Right ventricle myocardium superior (tissue), 1 donor: ENCODE results near the gene PREX1. TPM values are rescaled to one million over a fixed set of nuclear protein-coding genes. Genes with fewer than 3 reads are reported as not detected.

Source experiments
- ATAC-seq: fragments of 200-7000 bp; cut with Tn5 transposase; one replicate; pipeline ENCODE4 v1.9.1; 2020; ENCODE audit warnings: mild to moderate bottlenecking; ENCODE audit not compliant: poor library complexity
- DNase-seq: peaks from one replicate; pipeline ENCODE4 v3.0.0-alpha.2; 2020
- intact Hi-C: fragments of 100-400 bp; cut with DNase I; formaldehyde crosslinking; loops from one replicate; pipeline ENCODE4 v1.11.2; 2022
- total RNA-seq: library from RNA; stranded (reverse); fragmentation: NEBNext Ultra II Directional; extraction: Animal tissue kit (Norgen Biotek cat#: 25700); gene quantifications from one replicate; pipeline ENCODE4 v1.2.1, GENCODE V29; 2021
- donor health status: DM: no; HTN: yes; CAD: no; lungs with severe emphysema.

The PREX1 gene
- total RNA-seq, 1 donor from 2014 or later = 10.3 TPM

DNA sequence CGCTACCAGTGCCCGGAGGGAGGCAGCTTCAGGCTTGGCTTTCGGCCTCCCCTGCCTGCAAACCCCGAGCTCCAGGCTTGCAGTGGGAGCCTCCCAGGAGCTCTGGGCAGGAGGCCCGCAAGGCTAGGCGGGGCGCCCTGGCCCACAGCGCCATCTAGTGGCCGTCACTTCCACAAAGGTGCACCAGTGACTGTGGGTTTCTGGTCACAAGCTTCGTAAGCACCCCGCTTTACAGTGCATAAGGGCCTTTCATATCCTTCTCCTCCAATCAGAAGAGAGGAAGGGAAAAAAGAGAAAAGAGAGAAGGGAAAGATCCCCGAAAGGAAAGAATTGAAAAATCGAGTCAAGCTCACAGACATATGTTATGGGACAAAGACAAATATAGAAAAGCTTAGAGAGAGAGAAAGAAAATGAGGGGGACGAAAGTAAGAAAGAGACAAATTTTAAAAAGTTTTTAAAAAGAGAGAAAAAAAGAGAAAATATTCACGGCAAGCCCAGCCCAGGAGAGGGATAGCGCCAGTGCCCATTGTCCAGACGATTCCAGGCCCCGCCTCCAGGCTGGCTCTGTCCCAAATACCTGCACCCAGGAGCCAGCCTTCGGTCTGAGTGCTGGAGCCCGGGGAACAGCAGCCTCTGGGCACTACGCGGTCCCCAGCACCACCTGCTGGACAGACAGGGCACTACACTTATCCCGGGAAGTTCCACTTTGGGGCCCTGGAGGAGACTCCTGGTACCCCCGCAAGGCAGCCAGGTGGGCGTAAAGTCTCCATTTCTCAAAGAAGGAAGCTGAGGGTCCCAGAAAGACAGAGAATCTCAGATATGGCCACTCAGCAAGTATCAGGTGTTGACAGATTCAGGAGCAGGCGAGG is 207.1 kb downstream of the PREX1 start:
- peak; percentile 91 for DNase-seq
- ATAC-seq = peak; percentile 95
- intact Hi-C loops = loop anchor here (2.0 to 5.0 kb wide), 3 partner anchors 834 to 958 kb away; no protein-coding TSS in a partner anchor

DNA sequence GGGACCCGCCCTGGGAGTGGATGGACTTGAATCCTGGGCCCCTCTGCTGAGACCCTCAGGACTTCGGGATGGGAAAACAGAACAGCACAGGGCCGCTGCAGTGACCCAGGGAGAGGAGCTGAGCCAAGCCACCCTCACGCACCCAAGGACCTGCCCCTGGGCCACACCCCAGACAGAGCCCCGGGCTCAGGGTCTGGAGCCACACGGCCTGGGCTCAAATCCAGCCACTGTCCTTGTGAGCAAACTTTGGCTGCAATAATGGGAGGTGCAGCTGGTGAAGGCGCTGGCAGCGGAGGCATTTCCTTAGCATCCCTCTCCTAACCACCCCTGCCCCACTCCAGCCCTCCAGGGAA is 207.7 kb downstream of the PREX1 start:
- ATAC-seq (peak; percentile 32), DNase-seq (no peak)
- intact Hi-C loops = loop anchor here (2.0 to 5.0 kb wide), 3 partner anchors 833 to 958 kb away; no protein-coding TSS in a partner anchor

DNA sequence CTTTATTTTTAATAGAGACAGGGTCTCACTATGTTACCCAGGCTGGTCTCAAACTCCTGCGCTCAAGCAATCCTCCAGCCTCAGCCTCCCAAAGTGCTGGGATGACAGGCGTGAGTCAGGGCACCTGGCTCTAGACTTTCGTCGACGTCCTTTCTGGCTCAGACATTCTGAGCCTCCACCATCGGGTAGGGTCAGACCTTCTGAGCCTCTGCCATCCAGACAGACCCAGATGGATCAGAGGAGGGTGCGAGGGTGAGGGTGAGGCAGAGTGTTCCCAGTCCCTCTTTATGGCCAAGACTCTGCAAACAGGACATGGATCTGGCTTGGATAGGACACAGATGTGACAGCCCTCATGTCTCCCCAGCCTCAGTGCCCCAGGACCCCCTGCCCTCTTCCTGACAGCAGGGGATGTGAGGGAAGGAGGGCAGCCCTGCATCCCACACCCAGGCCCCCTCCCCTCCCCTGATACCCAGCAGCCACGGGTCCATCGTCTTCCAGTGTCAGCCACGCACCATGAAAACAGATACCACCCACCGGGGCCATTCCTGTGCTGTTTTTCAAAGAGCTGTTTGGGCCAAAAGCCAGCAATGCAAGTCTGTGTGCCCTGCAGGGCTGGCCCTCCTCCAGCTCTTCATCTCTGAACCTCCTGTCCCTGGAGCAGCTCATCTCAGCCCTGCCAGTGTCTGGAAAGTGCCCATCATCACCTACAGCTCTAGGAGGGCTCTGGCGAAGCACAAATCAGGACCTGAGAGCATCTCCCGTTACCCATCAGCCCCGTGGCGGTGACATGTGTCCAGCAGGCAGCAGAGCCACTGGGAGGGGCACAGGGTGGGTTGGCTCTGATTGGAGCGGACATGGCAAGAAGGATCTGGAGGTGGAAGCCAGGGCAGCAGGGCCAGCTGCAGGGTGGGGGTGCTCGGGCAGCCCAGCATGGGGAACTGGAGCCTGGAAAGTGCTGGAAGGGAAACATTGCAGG is 208.4 kb downstream of the PREX1 start:
- DNase-seq (peak; percentile 72), ATAC-seq (peak; percentile 56)
- intact Hi-C loops = loop anchor here (2.0 to 5.0 kb wide), 3 partner anchors 833 to 957 kb away; no protein-coding TSS in a partner anchor

DNA sequence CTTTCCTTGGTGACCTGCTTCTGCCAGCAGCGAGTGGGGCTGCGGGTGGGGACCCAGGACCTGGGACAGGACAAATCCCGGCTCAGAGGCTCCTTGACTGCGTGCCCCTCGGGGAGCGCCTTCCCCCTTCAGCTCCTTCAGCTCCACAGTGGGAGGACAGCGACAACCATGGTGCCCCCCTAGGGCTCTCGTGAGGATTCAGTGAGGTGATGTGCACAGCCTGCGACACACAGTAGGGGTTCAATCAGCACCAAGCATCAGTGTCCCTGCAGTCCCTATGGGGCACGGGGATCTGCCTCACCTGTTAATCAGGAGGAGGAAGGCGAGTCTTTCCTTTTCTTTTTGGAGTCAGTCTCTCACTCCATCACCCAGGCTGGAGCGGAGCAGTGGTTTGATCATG is 209.2 kb downstream of the PREX1 start:
- intact Hi-C loops = no loop called here
- ATAC-seq = no peak
- no peak for DNase-seq

DNA sequence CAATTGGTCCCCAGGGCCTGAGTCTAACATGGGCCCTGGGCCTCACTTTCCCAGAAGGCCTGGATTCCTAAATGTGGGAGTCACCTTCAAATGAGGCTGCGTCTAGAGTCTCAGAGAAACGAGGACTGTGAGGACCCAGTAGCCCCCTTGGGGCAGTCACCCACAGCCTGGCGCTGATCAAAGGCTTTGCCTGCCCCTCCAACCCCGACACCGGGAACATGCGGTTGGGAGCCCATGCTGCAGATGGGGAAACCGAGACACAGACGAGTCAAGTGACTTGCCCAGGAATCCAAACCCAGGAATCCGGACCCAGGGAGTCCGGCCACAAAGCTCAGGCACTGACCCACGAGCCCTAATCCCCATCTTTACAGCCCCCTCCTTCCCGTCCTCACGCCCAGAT is 209.7 kb downstream of the PREX1 start:
- intact Hi-C loops = no loop called here
- DNase-seq (no peak), ATAC-seq (no peak)

DNA sequence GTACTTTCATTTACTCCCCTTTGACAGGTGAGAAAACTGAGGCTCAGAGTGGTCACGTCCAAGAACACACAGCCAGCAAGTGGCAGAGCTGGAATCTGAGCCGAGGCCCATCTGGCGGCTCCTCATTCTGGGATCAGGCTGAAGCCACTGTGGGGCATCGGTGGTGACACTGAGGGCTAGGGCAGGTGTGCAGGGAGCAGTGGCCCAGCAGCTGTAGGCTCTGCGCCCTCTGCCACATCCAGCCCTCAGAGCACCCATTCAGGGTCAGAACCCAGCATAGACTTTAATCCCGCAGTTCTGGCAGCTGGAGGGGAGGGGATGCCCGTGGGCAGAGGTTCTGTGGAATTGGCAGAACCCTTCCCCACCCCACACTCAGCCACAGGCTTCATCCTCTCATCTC is 210.3 kb downstream of the PREX1 start:
- intact Hi-C loops = no loop called here
- DNase-seq = peak; percentile 28
- no peak for ATAC-seq

DNA sequence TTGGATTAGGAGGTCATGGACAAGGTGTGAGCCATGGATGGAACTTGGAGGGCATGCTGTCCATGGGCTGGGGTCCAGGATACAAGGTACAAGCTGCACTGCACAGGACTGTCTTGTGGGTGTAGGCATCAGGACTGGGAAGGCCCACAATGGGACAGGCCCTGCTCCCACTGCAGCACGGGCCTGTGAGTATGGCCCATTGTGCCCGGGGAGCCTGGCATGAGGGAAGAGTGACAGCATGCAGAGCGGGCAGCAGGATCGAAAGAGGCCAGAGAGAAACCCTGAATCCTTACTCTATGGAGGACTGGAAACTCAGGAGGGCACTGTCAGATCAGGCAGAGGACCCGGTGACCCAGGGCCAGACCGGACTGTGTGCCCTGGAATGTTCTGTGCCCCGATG is 211.3 kb downstream of the PREX1 start:
- intact Hi-C loops = no loop called here
- no peak for DNase-seq
- no peak for ATAC-seq

DNA sequence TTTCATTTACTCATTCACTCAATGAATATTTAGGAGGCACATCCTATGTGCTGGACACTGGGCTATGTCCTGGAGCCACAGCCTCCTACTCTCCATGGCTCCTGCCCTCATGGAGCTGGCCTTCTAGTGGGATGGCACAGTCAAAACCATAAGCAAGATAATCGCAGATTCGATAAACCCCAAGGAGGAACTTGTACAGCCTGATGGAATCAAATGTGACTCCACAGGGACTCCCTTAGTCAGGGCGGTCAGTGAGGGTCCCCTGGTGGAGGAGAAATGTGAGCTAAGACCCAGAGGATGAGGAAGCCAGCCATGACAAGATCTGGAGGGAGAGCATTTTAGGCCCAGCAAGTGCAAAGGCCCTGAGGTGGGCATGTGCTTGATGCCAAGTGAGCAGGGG is 211.9 kb downstream of the PREX1 start:
- no peak for ATAC-seq
- DNase-seq = no peak
- intact Hi-C loops = no loop called here

DNA sequence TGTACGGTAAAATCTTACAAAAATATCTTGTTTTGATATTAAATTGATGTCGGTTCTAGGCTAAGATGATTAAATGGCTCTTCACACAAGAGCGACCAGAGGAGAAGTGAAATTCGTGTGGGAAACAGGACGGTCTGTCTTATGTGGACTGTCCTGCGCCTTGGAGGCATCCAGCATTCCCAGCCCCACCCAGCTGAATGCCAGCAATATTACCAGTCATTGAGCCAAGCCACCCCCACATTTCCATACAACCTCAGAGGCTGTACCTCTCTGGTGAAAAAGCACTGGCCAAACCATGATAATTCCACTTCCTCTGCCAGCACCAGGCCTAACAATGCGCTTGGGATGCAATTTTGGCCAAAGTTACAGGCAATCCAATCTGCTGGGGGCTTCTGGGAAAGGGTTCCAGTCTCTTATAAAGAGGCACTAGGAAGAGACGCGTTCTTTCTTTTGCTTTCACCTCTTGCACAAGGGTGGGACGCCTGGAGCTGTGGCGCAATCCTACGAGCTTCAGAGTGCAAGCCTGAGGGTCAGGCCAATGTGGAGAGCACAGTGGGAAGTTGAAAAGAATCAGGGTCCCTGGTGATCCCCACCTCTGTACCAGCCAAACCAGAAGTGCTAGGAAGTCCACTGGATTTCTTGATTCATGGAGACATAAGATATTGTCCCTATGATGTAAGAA is 213.1 kb downstream of the PREX1 start:
- intact Hi-C loops = no loop called here
- ATAC-seq (no peak), DNase-seq (peak; percentile 24)

DNA sequence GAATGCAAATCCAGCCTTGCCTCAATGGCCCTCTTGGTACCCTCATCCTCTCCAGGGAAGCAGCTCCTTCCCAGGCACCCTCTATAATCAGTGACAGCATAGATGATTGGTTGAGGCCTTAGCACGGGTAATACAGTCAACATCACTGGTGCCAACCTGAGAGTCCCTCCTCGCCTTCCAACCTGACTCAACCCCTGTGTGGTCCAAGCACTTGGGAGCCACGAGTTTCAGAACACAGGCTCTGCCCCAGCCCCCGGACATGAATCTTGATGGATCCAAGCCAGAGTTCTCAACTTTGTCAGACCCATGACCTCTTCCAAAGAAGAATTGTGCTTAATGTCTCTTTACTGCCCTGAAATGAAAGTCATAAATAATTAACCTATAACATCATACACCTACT is 213.9 kb downstream of the PREX1 start:
- intact Hi-C loops = no loop called here
- DNase-seq = no peak
- ATAC-seq = no peak

DNA sequence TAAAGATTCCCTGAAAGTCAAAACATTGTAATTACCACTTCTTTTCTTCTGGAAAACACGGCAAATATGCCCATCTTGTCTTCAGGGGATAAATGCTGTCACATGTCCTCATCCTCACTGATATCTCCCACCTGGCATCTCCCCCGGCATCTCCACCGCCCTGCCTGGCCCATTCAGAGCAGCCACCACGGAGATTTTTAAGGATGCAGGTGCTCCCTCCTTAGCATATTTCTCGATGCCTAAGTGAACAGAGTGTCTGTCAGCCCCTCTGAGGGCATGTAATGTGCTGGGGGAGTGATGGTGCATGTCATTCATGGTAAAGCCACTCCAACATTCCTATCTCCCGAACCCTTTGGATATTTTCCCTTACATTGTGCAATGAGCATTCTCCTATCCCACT is 215.5 kb downstream of the PREX1 start:
- ATAC-seq = no peak
- intact Hi-C loops = no loop called here

DNA sequence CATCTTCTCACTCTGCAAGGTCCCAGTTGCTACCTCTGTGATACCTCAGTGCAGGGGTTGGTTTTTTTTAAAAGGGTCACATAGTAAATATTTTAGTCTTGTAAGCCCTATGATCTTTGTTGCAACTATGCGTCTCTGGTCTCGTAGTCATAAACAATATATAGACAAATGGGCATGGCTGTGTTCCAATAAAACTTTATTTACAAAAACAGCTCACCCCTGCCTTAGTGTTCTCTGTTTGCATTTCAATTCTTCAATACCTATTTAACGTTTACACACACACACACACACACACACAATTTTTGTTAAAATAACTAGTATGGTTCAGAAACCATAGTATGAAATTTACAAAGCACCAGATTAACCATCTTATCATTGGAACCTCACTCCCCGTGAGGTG is 216.8 kb downstream of the PREX1 start:
- DNase-seq (no peak), ATAC-seq (no peak)
- intact Hi-C loops = no loop called here

More for the DNA sequence above, 215.5 kb downstream of the PREX1 start:
- no peak for DNase-seq

DNA sequence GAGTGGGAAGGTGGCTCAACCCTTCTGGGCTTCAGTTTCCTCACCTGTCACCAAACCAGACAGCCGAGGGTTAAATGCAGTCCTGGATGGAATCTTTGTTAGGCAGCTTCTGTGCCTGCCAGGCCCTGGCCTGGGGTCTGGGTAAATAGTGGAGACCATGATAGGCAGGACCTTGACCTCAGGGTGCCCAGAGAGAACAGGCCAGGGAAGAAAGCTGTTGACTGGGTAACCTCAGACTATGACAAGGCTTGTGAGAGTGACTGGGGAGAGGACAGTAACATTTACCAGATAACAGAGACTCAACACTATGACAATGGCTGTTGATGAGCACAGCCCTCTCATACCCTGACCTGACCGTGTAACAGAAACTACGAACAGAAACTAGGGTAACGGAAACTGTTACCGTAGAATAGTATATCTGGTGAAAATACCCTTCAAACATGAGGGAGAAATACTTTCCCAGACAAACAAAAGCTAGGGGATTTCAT is 218.3 kb downstream of the PREX1 start:
- ATAC-seq (no peak), DNase-seq (no peak)
- intact Hi-C loops = no loop called here

DNA sequence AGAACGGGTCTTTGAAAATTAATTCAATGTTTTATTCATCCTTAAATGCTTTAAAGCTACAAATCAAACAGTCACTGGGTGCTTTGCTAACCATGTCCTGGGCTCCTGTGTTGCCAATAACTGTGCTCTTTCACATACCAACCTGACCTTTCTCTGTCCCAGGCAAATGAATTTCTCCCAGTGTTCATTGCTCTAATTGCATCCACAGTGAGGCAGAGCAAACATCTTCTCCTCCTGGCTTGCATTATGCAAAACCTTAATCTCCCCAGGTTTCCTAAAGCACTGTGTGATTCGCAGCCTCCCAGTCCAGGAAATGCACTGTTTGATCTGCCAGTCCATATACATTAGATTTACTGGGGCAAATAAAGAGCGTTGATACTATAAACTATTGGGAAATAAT is 219.0 kb downstream of the PREX1 start:
- intact Hi-C loops = no loop called here
- no peak for ATAC-seq
- DNase-seq = no peak

DNA sequence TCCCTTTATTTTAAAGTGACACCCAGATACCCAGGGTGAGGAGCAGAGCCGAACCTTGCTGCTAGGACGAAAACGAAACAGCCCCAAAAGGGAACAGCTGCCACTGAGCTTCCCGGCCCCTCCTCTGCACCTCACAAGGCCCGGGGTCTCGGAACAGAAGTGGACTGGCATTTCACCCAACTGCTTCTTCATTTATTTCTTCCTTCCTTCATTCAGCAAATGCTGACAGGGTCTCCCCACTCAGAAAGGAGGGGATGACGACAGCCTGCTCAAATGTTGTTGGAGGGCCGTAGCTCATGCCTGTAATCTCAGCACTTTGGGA is 220.3 kb downstream of the PREX1 start:
- no peak for ATAC-seq
- intact Hi-C loops = no loop called here

DNA sequence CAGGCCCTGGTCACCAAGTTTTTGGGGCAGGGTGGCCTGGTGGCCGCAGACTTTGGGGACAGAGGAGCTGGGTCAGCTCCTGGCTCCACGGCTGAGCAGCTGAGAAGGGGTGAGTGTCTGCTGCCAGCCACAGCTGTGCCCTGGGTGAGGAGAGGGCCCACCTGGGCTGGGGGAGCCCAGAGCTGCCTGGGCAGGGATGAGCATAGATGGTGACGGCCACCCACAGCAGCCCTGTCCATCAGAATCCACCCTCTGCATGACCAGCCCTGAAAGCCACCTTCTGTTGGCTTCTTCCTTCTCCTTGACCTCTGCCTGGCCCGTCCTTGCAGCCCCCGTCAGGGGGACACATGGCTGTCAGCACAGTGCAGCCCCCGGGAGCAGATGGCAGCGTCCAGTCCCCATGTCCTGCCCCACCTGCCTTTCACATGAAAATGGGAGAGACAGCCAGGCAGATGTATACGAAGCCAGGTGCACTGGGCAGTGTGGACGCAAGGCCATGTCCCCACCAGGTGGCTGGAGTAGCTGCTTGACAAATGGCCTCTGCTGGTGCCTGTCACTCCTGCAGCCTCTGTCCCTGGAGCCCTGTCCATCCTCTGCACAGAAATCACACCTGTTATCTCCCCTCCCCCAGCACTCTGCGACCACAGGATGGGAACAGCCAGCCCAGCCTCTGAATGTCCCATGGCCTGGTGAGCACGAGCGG is 220.8 kb downstream of the PREX1 start:
- DNase-seq (no peak), ATAC-seq (no peak)
- intact Hi-C loops = no loop called here

More for the DNA sequence above, 220.3 kb downstream of the PREX1 start:
- DNase-seq = no peak

DNA sequence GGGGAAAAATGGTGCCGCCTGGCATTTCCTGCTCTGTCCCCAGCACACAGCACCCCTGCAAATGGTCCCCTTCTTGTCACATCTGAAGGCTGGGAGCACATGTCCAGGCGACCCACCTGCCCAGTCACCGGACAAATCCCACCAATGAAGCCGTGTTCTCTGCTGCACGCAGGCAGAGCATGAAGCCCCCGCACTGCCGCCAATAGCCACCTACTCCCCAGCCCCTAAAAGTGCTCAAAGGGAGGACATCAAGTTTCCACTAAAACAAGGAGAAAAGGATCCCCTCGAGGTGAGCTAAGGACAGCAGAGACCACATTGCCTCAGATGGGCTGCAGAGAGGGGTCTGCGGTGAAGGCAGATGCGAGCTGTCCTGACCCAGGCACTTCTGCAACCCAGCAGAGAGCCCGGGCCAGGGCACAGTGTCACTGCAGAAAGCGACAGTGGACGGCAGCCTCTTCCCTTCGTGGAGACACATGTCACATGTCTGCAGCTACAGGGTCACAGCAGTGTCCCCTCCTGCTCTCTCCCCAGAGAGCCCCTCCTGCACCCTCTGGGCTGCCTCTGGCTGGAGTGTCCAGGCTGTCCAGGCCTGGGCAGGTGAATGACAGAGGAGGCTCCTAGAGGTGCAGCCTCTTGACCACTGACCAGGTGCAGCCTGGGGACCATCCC is 221.5 kb downstream of the PREX1 start:
- DNase-seq (no peak), ATAC-seq (no peak)
- intact Hi-C loops = no loop called here
